ENCODE results near the gene DNAJC5.

DNA sequence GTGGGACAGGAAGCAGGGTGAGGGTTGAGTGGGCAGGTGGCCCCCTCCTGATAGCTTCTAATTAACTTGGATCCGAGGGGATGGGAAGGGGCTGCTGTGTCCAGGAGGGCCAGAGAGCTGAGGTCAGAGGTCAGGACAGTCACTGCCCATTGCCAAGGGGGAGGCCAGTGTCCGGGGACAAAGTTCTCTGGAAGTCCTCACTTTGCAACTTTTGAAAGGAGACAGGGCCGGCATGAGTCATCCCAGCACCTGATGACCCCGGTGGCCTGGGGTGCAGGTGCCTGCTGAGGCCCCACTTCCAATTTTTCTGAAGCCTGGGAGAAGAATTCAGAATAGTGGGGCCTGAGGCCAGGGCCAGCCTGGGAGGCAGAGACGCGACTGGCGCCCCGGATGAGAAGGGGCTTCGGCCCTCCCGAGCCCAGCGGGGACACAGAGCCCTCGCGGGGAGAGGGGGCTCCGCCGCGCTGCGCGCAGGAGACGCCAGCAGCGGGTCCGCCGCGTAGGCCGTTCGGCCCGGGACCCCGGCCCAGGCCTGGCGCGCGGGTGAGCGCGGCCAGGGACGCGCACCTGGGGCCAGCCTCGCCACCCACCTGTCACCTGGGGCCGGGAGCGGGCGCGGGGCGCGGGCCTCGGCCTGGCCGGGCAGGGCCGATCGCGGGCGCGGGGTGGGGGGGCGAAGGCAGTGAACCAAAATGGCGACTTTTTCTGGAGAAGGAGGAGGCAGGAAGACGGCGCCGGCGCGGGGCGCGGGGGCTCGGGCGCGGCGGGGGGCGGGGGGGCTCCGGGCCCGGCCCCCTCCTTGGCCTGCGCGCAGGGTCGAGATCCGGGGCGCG, 74.2 kb downstream of the DNAJC5 start:
- TF ChIP-seq EP300 (IDR thresholded peaks at IDR 0.05): no peak
- TF ChIP-seq, protein P1, sequence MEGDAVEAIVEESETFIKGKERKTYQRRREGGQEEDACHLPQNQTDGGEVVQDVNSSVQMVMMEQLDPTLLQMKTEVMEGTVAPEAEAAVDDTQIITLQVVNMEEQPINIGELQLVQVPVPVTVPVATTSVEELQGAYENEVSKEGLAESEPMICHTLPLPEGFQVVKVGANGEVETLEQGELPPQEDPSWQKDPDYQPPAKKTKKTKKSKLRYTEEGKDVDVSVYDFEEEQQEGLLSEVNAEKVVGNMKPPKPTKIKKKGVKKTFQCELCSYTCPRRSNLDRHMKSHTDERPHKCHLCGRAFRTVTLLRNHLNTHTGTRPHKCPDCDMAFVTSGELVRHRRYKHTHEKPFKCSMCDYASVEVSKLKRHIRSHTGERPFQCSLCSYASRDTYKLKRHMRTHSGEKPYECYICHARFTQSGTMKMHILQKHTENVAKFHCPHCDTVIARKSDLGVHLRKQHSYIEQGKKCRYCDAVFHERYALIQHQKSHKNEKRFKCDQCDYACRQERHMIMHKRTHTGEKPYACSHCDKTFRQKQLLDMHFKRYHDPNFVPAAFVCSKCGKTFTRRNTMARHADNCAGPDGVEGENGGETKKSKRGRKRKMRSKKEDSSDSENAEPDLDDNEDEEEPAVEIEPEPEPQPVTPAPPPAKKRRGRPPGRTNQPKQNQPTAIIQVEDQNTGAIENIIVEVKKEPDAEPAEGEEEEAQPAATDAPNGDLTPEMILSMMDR (IDR thresholded peaks at IDR 0.05): no peak
- no peak for TF ChIP-seq POLR2A (IDR thresholded peaks at IDR 0.05)
- TF ChIP-seq POLR2AphosphoS5 (IDR thresholded peaks at IDR 0.05): no peak
